ENCODE data around the gene EMILIN2.
"Not testable (repeated sequence)": the region's sequence is repeated elsewhere in the genome, so short reads cannot be mapped to it uniquely, and the experiment has no call there.

Gene EMILIN2

GRCh38 chr18:2847317-2848246 lies 776 bp downstream of the EMILIN2 start:
- TF ChIP-seq CTCF (IDR thresholded peaks at IDR 0.05) (no peak), ZFX (IDR thresholded peaks at IDR 0.05; ENCODE audit: borderline replicate concordance) (no peak)
- no peak overlapping the region for H3K27ac ChIP-seq

GRCh38 chr18:2848247-2849246 lies 1.7 kb downstream of the EMILIN2 start:
- TF ChIP-seq CTCF (IDR thresholded peaks at IDR 0.05) = no peak
- no peak for TF ChIP-seq ZFX (IDR thresholded peaks at IDR 0.05; ENCODE audit: borderline replicate concordance)
- H3K27ac ChIP-seq = no peak overlapping the region

GRCh38 chr18:2850816-2851215 lies 4.0 kb downstream of the EMILIN2 start:
- H3K27ac ChIP-seq = no peak overlapping the region
- no peak for TF ChIP-seq ZFX (IDR thresholded peaks at IDR 0.05; ENCODE audit: borderline replicate concordance)
- no peak for TF ChIP-seq CTCF (IDR thresholded peaks at IDR 0.05)

- TF ChIP-seq ZFX (IDR thresholded peaks at IDR 0.05; ENCODE audit: borderline replicate concordance) = no peak
- no peak for TF ChIP-seq CTCF (IDR thresholded peaks at IDR 0.05)
- no peak overlapping the region for H3K27ac ChIP-seq
Observed at GRCh38 chr18:2851771-2852170, 5.0 kb downstream of the EMILIN2 start.

GRCh38 chr18:2852460-2852859 lies 5.7 kb downstream of the EMILIN2 start:
- H3K27ac ChIP-seq = not testable (repeated sequence)

GRCh38 chr18:2853173-2853925 lies 6.5 kb downstream of the EMILIN2 start:
- no peak overlapping the region for H3K27ac ChIP-seq
- TF ChIP-seq CTCF (IDR thresholded peaks at IDR 0.05) (no peak), ZFX (IDR thresholded peaks at IDR 0.05; ENCODE audit: borderline replicate concordance) (no peak)

Data from 22Rv1 (cell line).